DND-41 (cell line): ENCODE results near the gene TRMT61A.

Experiments used
- ATAC-seq: fragments of 200-7000 bp; cut with Tn5 transposase; 3 replicates; pipeline ENCODE4 v1.9.1; 2021; ENCODE audit warnings: low read depth; ENCODE audit not compliant: insufficient read depth
- DNase-seq: peaks from one replicate; pipeline ENCODE4 v3.0.0-alpha.2; 2020
- H2AFZ ChIP-seq: 2 replicates; pipeline ENCODE4 v1.6.0; 2012; ENCODE audit warnings: low read depth, low read length
- H3K27ac ChIP-seq: 2 replicates; pipeline ENCODE4 v1.5.1; 2012; ENCODE audit warnings: low read length, inconsistent platforms
- H3K27me3 ChIP-seq: fragments of 200-600 bp; sonication (generic); 2 replicates; pipeline ENCODE4 v1.6.0; 2012; ENCODE audit warnings: low read length, mild to moderate bottlenecking, inconsistent platforms; ENCODE audit not compliant: insufficient read depth, poor library complexity
- H3K36me3 ChIP-seq: 2 replicates; pipeline ENCODE4 v1.5.1; 2012; ENCODE audit warnings: low read length, inconsistent platforms; ENCODE audit not compliant: insufficient read depth
- H3K4me1 ChIP-seq: 2 replicates; pipeline ENCODE4 v1.5.1; 2012; ENCODE audit warnings: mild to moderate bottlenecking, low read length; ENCODE audit not compliant: insufficient read depth
- H3K4me2 ChIP-seq: 2 replicates; pipeline ENCODE4 v1.6.0; 2012; ENCODE audit warnings: mild to moderate bottlenecking, moderate library complexity, low read length, inconsistent platforms; ENCODE audit not compliant: insufficient read depth
- H3K4me3 ChIP-seq, 2 experiments: fragments of 200-600 bp in 1 of 2; shearing (Covaris generic) in 1 of 2; 2 replicates each; pipeline ENCODE4 v1.5.1; 2012 to 2016; ENCODE audit warnings: inconsistent platforms in 2 of 2, low read length in 2 of 2, mild to moderate bottlenecking in 2 of 2, low read depth in 1 of 2, moderate library complexity in 1 of 2
- H3K79me2 ChIP-seq: 2 replicates; pipeline ENCODE4 v1.6.0; 2012; ENCODE audit warnings: low read length, inconsistent platforms; ENCODE audit not compliant: insufficient read depth
- H3K9ac ChIP-seq: 2 replicates; pipeline ENCODE4 v1.6.0; 2012; ENCODE audit warnings: low read depth, mild to moderate bottlenecking, inconsistent platforms, low read length, moderate library complexity
- H3K9me3 ChIP-seq: 2 replicates; pipeline ENCODE4 v1.5.1; 2012; ENCODE audit warnings: low read length, moderate library complexity, mild to moderate bottlenecking, inconsistent platforms; ENCODE audit not compliant: insufficient read depth, severe bottlenecking
- H4K20me1 ChIP-seq: 2 replicates; pipeline ENCODE4 v1.6.0; 2012; ENCODE audit warnings: low read length; ENCODE audit not compliant: insufficient read depth
- EZH2 ChIP-seq: IDR thresholded peaks from 3 replicates; pipeline ENCODE4 v1.6.1; 2012; ENCODE audit warnings: borderline replicate concordance, low read depth, mild to moderate bottlenecking, moderate library complexity, low read length, inconsistent platforms; ENCODE audit not compliant: severe bottlenecking
- TF ChIP-seq, protein P1 (sequence below): IDR thresholded peaks from 2 replicates; pipeline ENCODE4 v1.5.1; 2012; ENCODE audit warnings: borderline replicate concordance, low read length, moderate library complexity, mild to moderate bottlenecking; ENCODE audit not compliant: poor library complexity, severe bottlenecking; ENCODE audit errors: extremely low read depth

TRMT61A gene

DNA sequence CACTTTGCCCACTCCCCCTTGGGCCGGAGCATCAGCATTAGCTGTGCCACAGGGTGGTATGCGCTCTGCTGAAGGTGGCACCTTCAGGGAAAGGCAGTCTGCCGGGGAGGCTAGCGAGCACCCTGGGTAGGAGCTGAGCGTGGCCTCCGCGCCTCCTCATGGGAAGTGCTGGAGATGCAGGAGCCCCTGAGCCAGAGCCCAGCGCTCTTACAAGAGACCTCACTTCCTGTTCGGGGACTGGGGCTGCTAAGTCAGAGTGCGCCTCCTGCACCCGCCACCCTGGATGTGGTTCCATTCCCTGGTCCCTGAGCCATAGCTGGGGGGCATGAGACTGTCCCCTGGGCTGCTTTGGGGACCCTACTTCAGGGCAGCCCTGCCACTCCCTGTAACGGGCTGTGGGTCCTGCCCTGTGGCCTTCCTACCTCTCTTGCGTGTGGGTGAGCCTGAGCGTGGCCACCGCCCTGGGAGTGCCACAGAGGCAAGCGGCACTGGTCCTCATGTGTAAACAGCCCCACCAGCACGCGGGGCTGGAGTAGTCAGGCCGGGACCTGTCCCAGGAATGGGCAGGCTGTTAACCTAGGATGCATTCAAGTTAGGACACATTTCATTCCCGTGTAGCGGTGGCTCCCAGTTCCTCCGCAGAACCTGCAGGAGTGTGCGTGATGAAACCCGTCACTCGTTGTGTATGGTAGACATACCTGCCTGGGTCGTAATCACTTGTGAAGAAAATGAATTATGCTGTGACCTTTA is 53.1 kb downstream of the TRMT61A start:
- no peaks in the 10 kb centered on the region; the same call in 1 of the 2 replicates for H3K79me2 ChIP-seq
- no peaks in the 10 kb centered on the region for H3K9me3 ChIP-seq
- no peak overlapping the region for H3K4me3 ChIP-seq
- H3K9ac ChIP-seq = no peak overlapping the region
- H3K36me3 ChIP-seq = peaks cover 25% of the 10 kb centered on the region
- no peak overlapping the region for H3K4me2 ChIP-seq
- no peaks in the 10 kb centered on the region for H3K27me3 ChIP-seq
- DNase-seq (no peak), ATAC-seq (no peak)
- TF ChIP-seq EZH2 = no peak
- TF ChIP-seq, protein P1, sequence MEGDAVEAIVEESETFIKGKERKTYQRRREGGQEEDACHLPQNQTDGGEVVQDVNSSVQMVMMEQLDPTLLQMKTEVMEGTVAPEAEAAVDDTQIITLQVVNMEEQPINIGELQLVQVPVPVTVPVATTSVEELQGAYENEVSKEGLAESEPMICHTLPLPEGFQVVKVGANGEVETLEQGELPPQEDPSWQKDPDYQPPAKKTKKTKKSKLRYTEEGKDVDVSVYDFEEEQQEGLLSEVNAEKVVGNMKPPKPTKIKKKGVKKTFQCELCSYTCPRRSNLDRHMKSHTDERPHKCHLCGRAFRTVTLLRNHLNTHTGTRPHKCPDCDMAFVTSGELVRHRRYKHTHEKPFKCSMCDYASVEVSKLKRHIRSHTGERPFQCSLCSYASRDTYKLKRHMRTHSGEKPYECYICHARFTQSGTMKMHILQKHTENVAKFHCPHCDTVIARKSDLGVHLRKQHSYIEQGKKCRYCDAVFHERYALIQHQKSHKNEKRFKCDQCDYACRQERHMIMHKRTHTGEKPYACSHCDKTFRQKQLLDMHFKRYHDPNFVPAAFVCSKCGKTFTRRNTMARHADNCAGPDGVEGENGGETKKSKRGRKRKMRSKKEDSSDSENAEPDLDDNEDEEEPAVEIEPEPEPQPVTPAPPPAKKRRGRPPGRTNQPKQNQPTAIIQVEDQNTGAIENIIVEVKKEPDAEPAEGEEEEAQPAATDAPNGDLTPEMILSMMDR = no peak
- H4K20me1 ChIP-seq = peaks cover 16% of the 10 kb centered on the region
- no peak overlapping the region for H2AFZ ChIP-seq
- H3K4me1 ChIP-seq = no peaks in the 10 kb centered on the region
- no peak overlapping the region for H3K27ac ChIP-seq

DNA sequence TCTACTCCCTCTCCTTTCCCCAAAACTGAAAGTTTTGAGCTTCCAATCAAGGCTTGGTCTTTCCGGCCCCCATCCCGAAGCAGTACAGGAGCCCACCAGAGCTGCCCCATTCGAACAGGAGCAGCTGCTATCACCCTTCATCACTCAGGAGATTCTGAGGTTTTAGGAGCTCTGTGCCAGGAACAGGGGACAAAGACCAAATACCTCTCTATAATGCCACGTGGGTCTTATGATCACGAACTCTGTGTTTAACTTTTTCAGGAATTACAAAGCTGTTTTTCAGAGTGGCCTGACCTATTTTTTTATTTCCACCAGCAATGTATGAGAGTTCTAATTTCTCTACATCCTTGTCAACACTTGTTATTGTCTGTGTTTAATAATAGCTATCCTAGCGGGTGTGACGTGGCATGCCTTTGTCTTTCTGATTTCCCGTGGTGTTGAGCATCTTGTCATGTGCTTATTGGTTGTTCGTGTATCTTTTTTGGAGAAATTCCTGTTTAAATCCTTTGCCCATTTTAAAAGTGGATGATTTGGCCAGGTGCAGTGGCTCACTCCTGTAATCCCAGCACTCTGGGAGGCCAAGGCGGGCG is 55.4 kb downstream of the TRMT61A start:
- peaks cover 20% of the 10 kb centered on the region; the same call in 1 of the 2 replicates for H3K36me3 ChIP-seq

More for the DNA sequence above, 55.4 kb downstream of the TRMT61A start:
- no peak for TF ChIP-seq EZH2
- TF ChIP-seq, protein P1 = no peak
- Histone ChIP-seq H2AFZ (no peak overlapping the region), H3K27me3 (no peaks in the 10 kb centered on the region), H3K79me2 (no peaks in the 10 kb centered on the region; the same call in 1 of the 2 replicates), H3K4me2 (no peak overlapping the region), H3K4me1 (no peaks in the 10 kb centered on the region), H4K20me1 (peaks cover 12% of the 10 kb centered on the region), H3K9me3 (no peaks in the 10 kb centered on the region), H3K4me3 (no peak overlapping the region), H3K27ac (no peak overlapping the region), H3K9ac (no peak overlapping the region)
- DNase-seq (no peak), ATAC-seq (no peak)
